ENCODE data around the gene PDGFC. TPM values are rescaled to one million over a fixed set of nuclear protein-coding genes. Genes with fewer than 3 reads are reported as not detected.

PDGFC gene
- polyA plus RNA-seq, 3 donors: 2.5 to 5.0 (median 4.9) TPM

- H3K4me1 Mint-ChIP-seq: peaks cover 19% of the 10 kb centered on the region
- Histone ChIP-seq H3K4me2 (replicated peaks; ENCODE audit: extremely low read depth, low read length, poor library complexity, severe bottlenecking) (peak overlapping the region; percentile 47), H3K79me2 (ENCODE audit: insufficient read depth, low read length) (no peaks in the 10 kb centered on the region), H3K27ac (ENCODE audit: low read depth in 1 of 2, low read length in 2 of 2) (peak overlapping the region in 1 of 2 donors; percentile 88), H3K27me3 (ENCODE audit: control insufficient read depth in 2 of 2, insufficient read depth in 2 of 2, low read length in 2 of 2) (no peaks in the 10 kb centered on the region), H3K4me1 (ENCODE audit: control insufficient read depth in 1 of 2, insufficient read depth in 2 of 2, low read length in 2 of 2) (peaks cover 13 to 19% of the 10 kb centered on the region in 2 donors), H3K4me3 (replicated peaks in 1 of 3; ENCODE audit: low read depth in 2 of 3, low read length in 3 of 3) (peak overlapping the region in 1 of 3 experiments; percentile 41), H2AFZ (ENCODE audit: insufficient read depth, low read depth, low read length, poor library complexity, severe bottlenecking) (no peak overlapping the region), H3K9ac (ENCODE audit: insufficient read depth, low read length, poor library complexity, severe bottlenecking) (peak overlapping the region; percentile 19), H3K36me3 (replicated peaks in 1 of 2; ENCODE audit: control insufficient read depth in 1 of 2, insufficient read depth in 2 of 2, low read length in 2 of 2) (no peaks in the 10 kb centered on the region), H4K20me1 (ENCODE audit: insufficient read depth, low read length) (no peaks in the 10 kb centered on the region), H3K9me3 (replicated peaks in 1 of 2; ENCODE audit: control insufficient read depth in 1 of 2, insufficient read depth in 1 of 2, low read length in 2 of 2) (peaks cover 0 to 3% of the 10 kb centered on the region in 2 donors)
- no CpG with 5 or more reads among the region's 3 CpGs for WGBS (ENCODE audit: insufficient coverage)
- DNase-seq: peak in 2 of 3 donors; percentile 11 to 21
- peaks cover 3 to 5% of the 10 kb centered on the region in 2 donors for H3K36me3 Mint-ChIP-seq
- intact Hi-C loops (cut with micrococcal nuclease): no loop called here
- H3K27ac Mint-ChIP-seq: peak overlapping the region; percentile 83 to 97 (median 93)
- no peak for TF ChIP-seq CTCF (IDR thresholded peaks at IDR 0.05)
- no peaks in the 10 kb centered on the region for H3K27me3 Mint-ChIP-seq (ENCODE audit: low read depth in 3 of 3)
- peaks cover 0 to 7% (median 2%) of the 10 kb centered on the region in 7 donors for H3K9me3 Mint-ChIP-seq
- H3K4me3 Mint-ChIP-seq: no peak overlapping the region
Measured at GRCh38 chr4:156939139-156939538, 32.5 kb downstream of the PDGFC start.

GRCh38 chr4:156934259-156934635, 37.4 kb downstream of the PDGFC start:
- Histone ChIP-seq H4K20me1 (ENCODE audit: insufficient read depth, low read length) (no peaks in the 10 kb centered on the region), H3K9ac (ENCODE audit: insufficient read depth, low read length, poor library complexity, severe bottlenecking) (no peak overlapping the region), H3K4me1 (ENCODE audit: control insufficient read depth in 1 of 2, insufficient read depth in 2 of 2, low read length in 2 of 2) (peaks cover 3 to 5% of the 10 kb centered on the region in 2 donors), H3K4me3 (replicated peaks in 1 of 3; ENCODE audit: low read depth in 2 of 3, low read length in 3 of 3) (no peak overlapping the region), H3K27me3 (ENCODE audit: control insufficient read depth in 2 of 2, insufficient read depth in 2 of 2, low read length in 2 of 2) (no peaks in the 10 kb centered on the region), H3K4me2 (replicated peaks; ENCODE audit: extremely low read depth, low read length, poor library complexity, severe bottlenecking) (no peak overlapping the region), H3K9me3 (replicated peaks in 1 of 2; ENCODE audit: control insufficient read depth in 1 of 2, insufficient read depth in 1 of 2, low read length in 2 of 2) (peaks cover 0 to 3% of the 10 kb centered on the region in 2 donors), H2AFZ (ENCODE audit: insufficient read depth, low read depth, low read length, poor library complexity, severe bottlenecking) (no peak overlapping the region), H3K27ac (ENCODE audit: low read depth in 1 of 2, low read length in 2 of 2) (no peak overlapping the region), H3K36me3 (replicated peaks in 1 of 2; ENCODE audit: control insufficient read depth in 1 of 2, insufficient read depth in 2 of 2, low read length in 2 of 2) (no peaks in the 10 kb centered on the region), H3K79me2 (ENCODE audit: insufficient read depth, low read length) (no peaks in the 10 kb centered on the region)
- Mint-ChIP-seq H3K4me3 (no peak overlapping the region), H3K9me3 (peaks cover 0 to 8% (median 4%) of the 10 kb centered on the region in 7 donors), H3K27me3 (ENCODE audit: low read depth in 3 of 3) (no peaks in the 10 kb centered on the region), H3K36me3 (peaks cover 5 to 6% of the 10 kb centered on the region in 2 donors), H3K4me1 (peaks cover 7% of the 10 kb centered on the region), H3K27ac (no peak overlapping the region)
- intact Hi-C loops (cut with micrococcal nuclease): no loop called here
- TF ChIP-seq CTCF (IDR thresholded peaks at IDR 0.05): no peak
- WGBS (ENCODE audit: insufficient coverage): no CpG with 5 or more reads among the region's 2 CpGs
- no peak for DNase-seq

All from CD14-positive monocyte (primary cell).